ENCODE measurements around the gene SLCO3A1.

The SLCO3A1 gene

DNA sequence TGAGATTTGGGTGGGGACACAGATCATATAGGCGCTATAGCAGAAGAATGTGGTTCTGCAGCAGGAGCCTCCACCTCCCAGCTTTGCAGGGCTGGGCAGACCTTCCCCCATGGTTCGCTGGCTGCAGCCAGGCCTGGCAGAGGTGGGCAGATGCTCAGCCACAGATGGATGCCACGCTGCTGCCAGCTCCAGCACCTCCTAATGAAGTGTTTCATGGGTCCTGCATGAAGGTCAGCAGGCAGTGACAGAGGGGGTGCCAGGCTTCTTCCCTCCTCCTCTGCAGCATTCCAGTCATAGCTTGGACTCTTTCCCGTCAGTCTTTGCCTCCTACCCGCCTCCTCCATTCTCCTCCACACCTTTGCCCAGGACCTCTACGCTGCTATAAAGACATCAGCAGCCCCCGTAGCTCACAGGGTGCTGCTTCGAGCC lies 85.9 kb downstream of the SLCO3A1 start:
- no peak for TF ChIP-seq ZNF274 (IDR thresholded peaks at IDR 0.05; ENCODE audit: low read depth, low read length)
- no peak overlapping the region for H3K4me3 ChIP-seq (ENCODE audit: low read length)

DNA sequence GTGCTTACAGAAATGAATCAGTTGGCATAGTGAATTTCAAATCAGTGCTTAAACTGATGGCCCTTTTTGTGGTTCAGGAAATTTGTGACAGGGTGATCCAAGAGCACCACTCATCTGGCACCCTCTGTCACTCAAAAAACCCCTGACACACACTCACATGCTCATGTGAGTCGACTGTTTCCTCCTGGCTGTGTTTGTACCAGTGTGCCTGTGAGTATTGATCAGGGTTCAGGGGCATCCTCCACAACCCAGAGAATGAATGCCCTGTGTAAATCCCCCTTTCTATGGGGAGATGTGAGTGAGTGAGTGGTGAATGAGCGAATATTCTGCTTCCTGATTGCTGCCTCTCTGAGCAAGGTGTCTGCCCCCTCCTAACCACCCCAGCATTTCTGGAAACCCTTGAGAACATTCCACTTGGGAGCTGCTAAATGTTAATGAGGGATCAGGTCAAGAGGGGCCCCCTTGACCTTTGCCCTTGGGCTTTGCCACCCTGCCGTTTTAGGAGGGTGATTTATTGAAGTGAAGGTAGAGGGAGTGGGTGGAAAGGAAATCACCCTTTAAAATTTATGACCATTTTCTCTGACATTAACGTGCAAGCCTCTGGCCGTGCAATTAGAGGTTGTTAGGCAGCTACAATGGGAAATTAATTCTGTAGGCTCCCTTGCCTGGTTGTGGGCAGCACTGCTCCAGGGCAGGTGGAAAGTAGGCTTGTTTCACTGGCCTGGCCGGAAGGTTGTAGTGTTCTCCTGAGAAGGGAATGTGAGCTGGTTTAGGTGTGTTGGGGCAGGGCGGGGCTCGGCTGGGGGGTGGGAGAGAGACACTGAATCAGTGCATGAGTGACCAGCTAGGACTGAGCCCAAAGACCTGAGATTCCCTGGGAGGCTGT lies 87.2 kb downstream of the SLCO3A1 start:
- H3K4me3 ChIP-seq (ENCODE audit: low read length) = no peak overlapping the region
- no peak for TF ChIP-seq ZNF274 (IDR thresholded peaks at IDR 0.05; ENCODE audit: low read depth, low read length)

DNA sequence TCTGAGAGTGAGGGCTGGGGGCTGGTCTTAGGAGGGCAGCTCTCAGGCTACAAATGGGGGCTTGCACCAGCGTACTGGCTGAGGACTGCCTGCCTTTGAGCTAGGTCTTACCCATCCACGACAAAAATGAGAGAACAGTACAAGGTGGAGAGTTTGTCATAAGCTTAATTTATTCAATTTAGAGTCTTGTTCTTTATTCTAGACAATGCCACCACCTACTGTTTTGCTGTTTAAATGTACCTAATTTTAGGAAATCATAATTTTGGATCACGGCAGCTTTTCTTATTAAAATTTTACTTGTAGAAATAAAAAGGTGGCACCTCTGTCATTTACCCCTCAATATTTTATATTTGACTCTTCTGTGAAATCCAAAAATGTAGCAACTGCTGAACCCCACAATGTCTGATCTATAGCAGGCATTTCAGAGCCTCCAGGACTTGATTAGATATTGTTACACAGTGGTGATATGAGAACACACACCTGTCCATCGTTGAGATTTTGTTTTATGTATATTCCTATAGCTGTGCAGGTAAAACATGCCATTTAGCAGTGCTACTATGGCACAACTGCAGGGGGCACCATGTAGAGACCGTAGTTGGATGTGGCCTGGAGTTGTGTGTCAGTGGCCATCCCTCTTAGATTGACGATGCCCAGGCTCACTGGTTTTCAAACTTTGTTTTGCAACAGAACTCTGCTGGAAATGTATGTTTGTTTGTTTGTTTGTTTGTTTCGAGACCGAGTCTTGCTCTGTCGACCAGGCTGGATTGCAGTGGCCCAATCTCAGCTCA lies 88.6 kb downstream of the SLCO3A1 start:
- no peak overlapping the region for H3K4me3 ChIP-seq (ENCODE audit: low read length)
- no peak for TF ChIP-seq ZNF274 (IDR thresholded peaks at IDR 0.05; ENCODE audit: low read depth, low read length)

DNA sequence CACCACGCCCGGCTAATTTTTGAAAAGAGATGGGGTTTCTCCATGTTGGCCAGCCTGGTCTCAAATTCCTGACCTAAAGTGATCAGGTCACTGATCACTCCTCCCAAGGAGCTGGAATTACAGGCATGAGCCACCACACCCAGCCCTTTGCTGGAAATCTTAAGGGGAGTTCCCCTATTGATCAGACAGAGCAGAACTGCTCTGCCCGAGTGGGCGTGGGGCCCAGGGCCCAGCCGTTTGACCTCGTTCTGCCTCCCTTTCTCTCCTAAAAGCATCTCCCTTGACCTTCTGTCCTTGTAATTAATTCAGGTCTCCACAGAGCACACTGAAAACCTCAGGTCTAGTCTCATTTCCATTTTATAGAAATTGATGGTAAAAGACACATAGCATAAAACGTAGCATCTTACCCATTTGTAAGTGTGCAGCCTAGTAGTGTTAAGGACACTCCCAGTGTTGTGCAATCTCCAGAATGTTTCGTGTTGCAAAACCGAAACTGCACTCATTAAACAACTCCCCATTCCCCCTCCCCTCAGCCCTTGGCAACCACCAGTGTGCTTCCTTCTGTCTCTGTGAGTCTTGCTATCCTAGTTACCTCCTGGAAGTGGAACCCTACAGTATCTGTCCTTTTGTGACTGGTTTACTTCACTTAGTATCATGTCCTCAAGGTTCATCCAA lies 89.3 kb downstream of the SLCO3A1 start:
- no peak for TF ChIP-seq ZNF274 (IDR thresholded peaks at IDR 0.05; ENCODE audit: low read depth, low read length)
- H3K4me3 ChIP-seq (ENCODE audit: low read length) = no peak overlapping the region

DNA sequence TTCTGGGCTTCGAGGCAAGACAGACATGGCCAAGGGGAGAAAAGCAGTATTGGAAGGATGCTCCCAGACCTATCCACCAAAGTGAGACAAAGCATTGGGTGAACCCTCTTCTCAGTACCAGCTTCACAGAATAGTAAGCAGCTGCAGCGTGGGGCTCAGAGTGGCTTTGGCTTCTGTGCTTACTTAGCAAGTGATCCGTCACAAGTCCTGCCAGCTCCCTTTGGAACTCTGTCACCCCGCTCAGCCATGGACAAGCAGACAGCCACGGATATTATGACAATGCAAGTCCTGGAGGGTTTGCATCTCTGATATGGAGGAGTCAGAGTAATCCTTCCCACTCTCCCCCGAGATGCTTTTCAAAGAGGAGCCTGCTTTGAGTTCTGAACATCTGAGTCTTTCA lies 90.8 kb downstream of the SLCO3A1 start:
- no peak for TF ChIP-seq ZNF274 (IDR thresholded peaks at IDR 0.05; ENCODE audit: low read depth, low read length)
- no peak overlapping the region for H3K4me3 ChIP-seq (ENCODE audit: low read length)

DNA sequence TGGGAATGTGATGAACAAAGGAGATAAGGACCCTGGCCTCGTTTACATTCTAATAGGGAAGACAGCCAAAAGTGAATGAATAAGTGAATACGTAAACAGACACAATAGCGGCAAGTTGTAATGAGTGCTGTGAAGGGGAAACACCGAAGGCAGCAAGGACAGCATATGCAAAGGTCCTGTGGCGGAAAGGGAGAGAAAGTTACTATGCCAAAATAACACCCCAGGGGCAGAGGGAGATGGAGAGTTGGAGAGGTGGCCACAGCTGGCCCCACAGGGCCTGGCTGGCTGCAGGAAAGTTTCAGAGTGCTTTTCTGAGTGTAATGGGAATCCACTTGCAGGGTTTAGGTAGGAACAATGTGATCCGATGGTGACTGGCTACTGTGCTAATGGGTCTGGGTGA lies 91.9 kb downstream of the SLCO3A1 start:
- no peak for TF ChIP-seq ZNF274 (IDR thresholded peaks at IDR 0.05; ENCODE audit: low read depth, low read length)
- H3K4me3 ChIP-seq (ENCODE audit: low read length) = no peak overlapping the region

DNA sequence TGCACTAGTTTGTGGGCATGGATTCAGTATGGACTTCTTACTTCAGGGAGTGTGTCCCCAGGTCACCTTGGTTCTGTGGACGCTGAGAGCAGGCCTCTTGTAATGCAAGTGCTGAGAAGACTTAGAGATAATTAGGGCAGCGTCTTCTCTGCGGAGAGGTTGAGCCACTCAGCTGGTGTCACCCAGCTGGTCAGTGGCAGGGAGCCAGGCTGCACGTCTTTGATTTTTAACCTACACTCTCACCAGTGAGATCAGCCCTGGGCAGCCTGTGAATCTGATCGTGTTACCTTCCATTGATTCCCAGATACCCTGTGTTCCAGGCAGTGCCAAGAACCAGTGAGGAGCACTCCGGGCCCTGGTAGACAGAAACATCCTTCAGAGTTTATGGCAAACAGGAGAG lies 92.6 kb downstream of the SLCO3A1 start:
- H3K4me3 ChIP-seq (ENCODE audit: low read length) = no peak overlapping the region
- no peak for TF ChIP-seq ZNF274 (IDR thresholded peaks at IDR 0.05; ENCODE audit: low read depth, low read length)

DNA sequence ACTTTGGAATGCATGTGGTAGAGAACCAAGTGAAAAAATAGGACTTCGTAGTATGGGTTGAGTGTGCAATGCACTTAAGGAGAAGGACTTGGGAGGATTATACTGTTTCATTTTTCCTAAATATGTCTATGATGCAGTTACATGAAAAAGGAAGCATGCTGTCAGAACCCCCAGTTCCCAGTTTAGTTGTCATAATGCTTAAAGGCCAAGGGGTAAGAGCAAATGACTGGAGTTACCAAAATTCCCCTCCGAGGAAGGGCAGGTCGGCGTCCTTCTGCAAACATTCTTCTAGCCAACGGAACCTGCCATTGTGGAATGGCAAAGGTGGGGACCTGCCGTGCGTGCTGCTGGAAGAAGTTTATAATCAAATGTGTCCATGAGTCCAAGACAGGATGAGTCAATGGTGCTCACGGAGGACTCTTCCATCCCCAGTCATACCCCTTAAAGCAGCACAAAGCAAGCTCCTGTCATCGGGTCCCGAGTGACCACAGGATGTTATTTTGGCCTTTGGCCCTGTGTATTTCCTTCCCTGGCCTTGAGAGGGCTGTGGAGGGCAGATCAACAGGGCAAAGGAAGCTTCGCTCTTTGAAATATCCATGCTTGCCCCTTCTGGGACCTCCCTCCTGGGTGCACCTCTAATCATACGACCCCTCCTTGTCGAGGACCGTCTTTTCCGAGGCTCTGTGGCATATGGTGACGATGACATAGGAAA lies 93.2 kb downstream of the SLCO3A1 start:
- H3K4me3 ChIP-seq (ENCODE audit: low read length) = no peak overlapping the region
- TF ChIP-seq ZNF274 (IDR thresholded peaks at IDR 0.05; ENCODE audit: low read depth, low read length) = no peak

DNA sequence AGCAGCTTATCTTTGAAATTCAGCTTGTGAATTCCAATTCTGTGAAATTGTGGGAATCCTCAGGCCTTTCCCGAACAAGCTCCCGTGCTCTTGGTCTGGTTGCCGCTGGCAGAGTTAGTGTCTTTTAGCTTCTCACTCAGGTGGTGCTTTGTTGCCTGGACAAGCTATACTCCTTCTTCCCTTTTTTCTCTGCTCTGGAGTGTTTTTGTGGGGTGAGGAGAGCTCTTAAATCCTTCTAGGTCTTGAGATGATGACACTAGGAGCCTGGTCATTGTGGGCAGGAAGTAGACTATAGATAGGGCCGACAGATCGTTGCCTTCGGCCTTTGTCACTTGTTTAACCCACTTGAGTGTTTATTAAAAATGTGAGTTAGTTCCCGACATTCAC lies 93.8 kb downstream of the SLCO3A1 start:
- no peak for TF ChIP-seq ZNF274 (IDR thresholded peaks at IDR 0.05; ENCODE audit: low read depth, low read length)

DNA sequence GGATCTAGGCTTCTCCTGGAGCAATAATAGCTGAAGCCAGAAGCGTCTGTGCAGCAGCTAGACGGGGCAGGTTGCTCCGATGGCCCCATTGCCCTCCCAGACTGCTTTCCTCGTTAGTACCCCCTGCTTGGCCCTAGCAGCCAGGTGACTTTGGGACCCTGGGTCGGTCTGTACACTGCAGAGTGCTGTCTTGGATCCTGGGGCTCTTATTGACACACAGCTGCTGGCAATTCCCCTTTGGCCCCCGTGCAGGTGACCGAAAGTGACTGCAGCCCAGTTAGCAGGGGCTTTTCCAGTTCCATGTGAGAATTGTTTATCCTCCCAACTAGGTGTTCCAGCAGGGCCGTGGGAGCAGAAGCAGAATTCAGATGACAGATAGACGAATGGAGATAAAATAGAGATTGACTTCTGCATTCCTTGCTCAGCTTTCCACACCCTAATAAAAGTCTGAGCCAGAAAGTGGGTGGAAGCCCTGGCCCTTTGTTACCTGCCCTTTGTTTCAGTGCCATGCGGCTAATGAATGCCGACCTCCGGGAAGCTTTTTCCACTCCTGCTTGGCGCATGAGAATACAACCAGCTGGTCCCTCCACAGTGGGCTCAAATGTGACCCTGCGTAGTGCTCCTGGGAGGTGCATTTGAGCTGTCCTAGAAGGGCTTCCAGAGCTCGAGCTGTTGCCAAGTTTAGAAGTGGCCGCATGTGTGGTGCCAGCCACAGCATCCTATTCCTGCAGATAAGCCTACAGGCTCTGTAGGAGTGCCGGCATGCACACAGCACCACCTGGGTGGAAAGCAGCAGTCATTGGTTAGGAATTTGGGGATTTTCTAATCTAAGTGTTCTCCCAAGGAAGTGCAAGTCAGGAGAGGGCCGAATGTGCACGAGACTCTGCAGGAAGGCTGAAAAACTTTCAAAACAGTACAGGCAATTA lies 94.4 kb downstream of the SLCO3A1 start:
- no peak overlapping the region for H3K4me3 ChIP-seq (ENCODE audit: low read length)
- TF ChIP-seq ZNF274 (IDR thresholded peaks at IDR 0.05; ENCODE audit: low read depth, low read length) = no peak

More for the DNA sequence above, 93.8 kb downstream of the SLCO3A1 start:
- no peak overlapping the region for H3K4me3 ChIP-seq (ENCODE audit: low read length)

DNA sequence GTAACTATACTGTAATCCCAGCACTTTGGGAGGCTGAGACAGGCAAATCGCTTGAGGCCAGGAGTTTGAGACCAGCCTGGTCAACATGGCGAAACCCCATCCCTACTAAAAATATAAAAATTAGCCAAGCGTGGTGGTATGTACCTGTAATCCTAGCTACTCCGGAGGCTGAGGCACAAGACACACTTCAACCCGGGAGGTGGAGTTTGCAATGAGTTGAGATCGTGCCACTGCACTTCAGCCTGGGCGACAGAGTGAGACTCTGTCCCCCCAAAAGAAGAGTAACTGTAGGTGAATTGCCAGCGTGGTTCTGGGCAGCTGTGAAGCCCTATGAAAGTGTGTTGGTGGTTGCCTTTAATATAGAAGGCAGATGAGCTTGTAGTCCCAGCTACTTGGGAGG lies 95.9 kb downstream of the SLCO3A1 start:
- no peak overlapping the region for H3K4me3 ChIP-seq (ENCODE audit: low read length)
- TF ChIP-seq ZNF274 (IDR thresholded peaks at IDR 0.05; ENCODE audit: low read depth, low read length) = no peak

DNA sequence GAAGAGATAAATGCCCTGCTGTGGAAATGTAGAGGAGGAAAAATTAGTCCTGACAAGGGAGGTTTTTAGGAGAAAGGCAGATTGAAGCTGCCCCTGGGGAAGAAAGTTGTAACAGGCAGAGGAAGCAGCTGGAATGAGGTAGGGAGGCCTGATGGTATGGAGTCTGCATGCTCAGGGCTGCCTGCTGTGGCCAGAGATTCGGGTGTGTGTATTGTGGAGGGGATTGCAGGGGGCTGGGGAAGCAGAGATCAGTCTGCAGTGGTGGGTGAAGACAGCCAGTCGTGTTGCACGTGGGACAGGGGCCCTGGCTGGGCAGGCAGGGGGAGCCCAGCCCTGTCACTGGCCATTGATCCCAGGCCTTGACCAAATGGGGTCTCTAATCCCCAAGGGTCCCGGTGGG lies 96.5 kb downstream of the SLCO3A1 start:
- no peak for TF ChIP-seq ZNF274 (IDR thresholded peaks at IDR 0.05; ENCODE audit: low read depth, low read length)
- no peak overlapping the region for H3K4me3 ChIP-seq (ENCODE audit: low read length)

All from GM08714 (cell line).